HFFc6 (cell line): ENCODE data around the gene SYT13. TPM values are rescaled to one million over a fixed set of nuclear protein-coding genes. Genes with fewer than 3 reads are reported as not detected.
A peak's percentile ranks its signal among the peaks of the same experiment; 100 is the strongest.

ENCODE experiments used
- DNase-seq: peaks from one replicate; pipeline ENCODE4 v3.0.0-alpha.2; 2018
- H3K27ac Mint-ChIP-seq: 2 replicates; pipeline ENCODE4 v1.8.0; 2020; ENCODE audit warnings: mild to moderate bottlenecking, mixed read lengths
- H3K27me3 Mint-ChIP-seq: 2 replicates; pipeline ENCODE4 v1.8.0; 2021; ENCODE audit warnings: mild to moderate bottlenecking, moderate library complexity, mixed read lengths; ENCODE audit not compliant: insufficient read depth
- H3K36me3 Mint-ChIP-seq: 2 replicates; pipeline ENCODE4 v1.8.0; 2021; ENCODE audit warnings: low read depth, mixed read lengths
- H3K4me1 Mint-ChIP-seq: 2 replicates; pipeline ENCODE4 v1.8.0; 2020; ENCODE audit warnings: low read depth, mixed read lengths
- H3K4me3 Mint-ChIP-seq: 2 replicates; pipeline ENCODE4 v1.8.0; 2020; ENCODE audit warnings: mild to moderate bottlenecking, moderate library complexity, mixed read lengths
- H3K9me3 Mint-ChIP-seq: 2 replicates; pipeline ENCODE4 v1.8.0; 2020; ENCODE audit warnings: mild to moderate bottlenecking, mixed read lengths
- CTCF ChIP-seq: fragments of 200-600 bp; sonication (generic); IDR thresholded peaks from 2 replicates; pipeline ENCODE4 v1.5.0; 2021; ENCODE audit warnings: antibody characterized with exemption, mild to moderate bottlenecking
- total RNA-seq, 6 experiments: library from RNA; stranded (reverse); fragmentation: NEBNext Ultra II Directional; extraction: Animal tissue kit (Norgen Biotek cat#: 25700); gene quantifications; 2 replicates in 1 of 6; 3 replicates in 5 of 6; pipeline ENCODE4 v1.2.3, GENCODE V29; 2021

SYT13 gene
- total RNA-seq, 6 experiments from 2014 or later = not detected

- Mint-ChIP-seq H3K9me3 (no peaks in the 10 kb centered on the region), H3K36me3 (no peaks in the 10 kb centered on the region), H3K4me3 (no peak overlapping the region), H3K4me1 (no peaks in the 10 kb centered on the region), H3K27me3 (peaks cover 26% of the 10 kb centered on the region), H3K27ac (no peak overlapping the region)
- TF ChIP-seq CTCF = no peak
- DNase-seq = peak; percentile 60
These were observed 47.4 kb downstream of the SYT13 start for GRCh38 chr11:45238724-45239123.

- no peak for DNase-seq
- Mint-ChIP-seq H3K27ac (no peak overlapping the region), H3K4me3 (no peak overlapping the region), H3K9me3 (no peaks in the 10 kb centered on the region), H3K36me3 (no peaks in the 10 kb centered on the region), H3K4me1 (no peaks in the 10 kb centered on the region), H3K27me3 (peaks cover 23% of the 10 kb centered on the region)
- no peak for TF ChIP-seq CTCF
These were observed 48.3 kb downstream of the SYT13 start for GRCh38 chr11:45237711-45238315.

DNA sequence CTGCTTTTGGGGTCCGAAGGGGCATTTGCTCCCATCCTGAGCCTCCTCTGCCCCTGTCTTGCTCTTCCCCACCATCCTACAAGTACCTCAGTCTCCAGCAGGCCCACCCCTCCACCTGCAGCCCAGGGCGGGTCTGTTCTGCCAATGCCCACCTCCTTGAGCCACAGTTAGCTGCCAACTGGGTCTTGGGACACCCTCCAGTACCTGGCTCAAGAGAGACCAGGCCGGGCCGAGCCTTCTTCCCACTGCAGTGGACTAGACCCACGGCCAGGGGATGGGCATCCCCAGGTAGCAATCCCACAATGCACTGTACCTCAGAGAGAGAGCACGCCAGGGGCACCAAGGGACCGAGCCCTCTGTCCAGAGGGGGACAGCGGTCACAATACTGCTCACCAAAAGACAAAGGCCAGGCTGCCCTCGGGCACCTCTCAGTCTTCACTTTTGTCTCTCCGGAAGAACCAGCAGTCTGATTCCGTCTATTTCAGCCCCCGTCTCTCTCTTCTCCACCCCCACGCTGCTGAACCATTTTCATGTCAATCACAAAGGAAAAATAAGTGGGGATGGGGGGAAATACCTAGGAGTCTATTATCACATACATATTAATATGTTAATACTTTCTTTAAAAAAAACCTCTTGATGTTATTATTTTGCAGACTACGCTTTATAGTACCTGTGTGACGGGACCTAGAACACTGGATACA is 51.7 kb downstream of the SYT13 start:
- Mint-ChIP-seq H3K4me3 (no peak overlapping the region), H3K36me3 (no peaks in the 10 kb centered on the region)
- no peak for TF ChIP-seq CTCF

DNA sequence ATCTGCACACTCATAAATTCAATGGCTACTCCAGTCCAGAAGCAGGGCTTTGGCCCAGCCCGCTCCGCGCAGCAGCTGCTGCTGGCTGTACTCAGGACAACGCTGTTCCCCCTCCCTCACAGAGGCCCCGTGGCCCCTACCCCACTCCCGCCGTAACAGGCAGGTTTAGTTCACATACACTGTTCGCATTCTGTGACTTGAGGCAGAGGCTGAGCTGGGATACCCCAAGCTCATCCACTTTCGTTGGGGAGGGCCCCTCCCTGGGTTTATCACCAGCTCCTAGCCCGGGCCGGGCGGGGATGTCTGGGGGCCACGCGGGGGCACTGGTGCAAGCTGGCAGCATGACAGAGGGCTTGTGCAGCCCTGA is 52.4 kb downstream of the SYT13 start:
- no peak for DNase-seq
- Mint-ChIP-seq H3K27ac (no peak overlapping the region), H3K9me3 (no peaks in the 10 kb centered on the region), H3K4me1 (no peaks in the 10 kb centered on the region), H3K27me3 (peaks cover 25% of the 10 kb centered on the region), H3K4me3 (no peak overlapping the region), H3K36me3 (no peaks in the 10 kb centered on the region)
- TF ChIP-seq CTCF = no peak; the same call in none of the 2 replicates

More for the DNA sequence above, 51.7 kb downstream of the SYT13 start:
- Mint-ChIP-seq H3K27me3 (peaks cover 25% of the 10 kb centered on the region), H3K9me3 (no peaks in the 10 kb centered on the region), H3K27ac (no peak overlapping the region), H3K4me1 (no peaks in the 10 kb centered on the region)
- DNase-seq = no peak

GRCh38 chr11:45233121-45233803 is 52.9 kb downstream of the SYT13 start:
- peaks cover 25% of the 10 kb centered on the region for H3K27me3 Mint-ChIP-seq
- H3K36me3 Mint-ChIP-seq = no peaks in the 10 kb centered on the region
- no peak overlapping the region for H3K4me3 Mint-ChIP-seq
- TF ChIP-seq CTCF = peak; percentile 85
- H3K27ac Mint-ChIP-seq = no peak overlapping the region
- no peaks in the 10 kb centered on the region for H3K9me3 Mint-ChIP-seq
- DNase-seq = peak; percentile 32
- no peaks in the 10 kb centered on the region for H3K4me1 Mint-ChIP-seq
